Activated CD8-positive, alpha-beta T cell treated with anti-CD3 and anti-CD28 coated beads for 36 hours (primary cell): Measurements from ENCODE around the gene CPSF4. TPM values are rescaled to one million over a fixed set of nuclear protein-coding genes. Genes with fewer than 3 reads are reported as not detected.
"Not testable (repeated sequence)": the region's sequence is repeated elsewhere in the genome, so short reads cannot be mapped to it uniquely, and the experiment has no call there.

Experiments used
- ATAC-seq: fragments of 200-7000 bp; cut with Tn5 transposase; one replicate; pipeline ENCODE4 v1.10.0; 2021; ENCODE audit warnings: mild to moderate bottlenecking, moderate library complexity
- CTCF ChIA-PET: fragments of 350-600 bp; sonication (Branson Sonifier 250); formaldehyde crosslinking; loops from one replicate; lab custom pipeline; 2021; ENCODE audit warnings: antibody characterized with exemption; lab: Charles Lee
- POLR2A ChIA-PET: fragments of 350-600 bp; sonication (Branson Sonifier 250); formaldehyde crosslinking; loops from one replicate; lab custom pipeline; 2021; ENCODE audit warnings: antibody characterized with exemption; lab: Charles Lee
- DNase-seq: peaks from one replicate; pipeline ENCODE4 v3.0.0-alpha.2; 2020
- H3K27ac Mint-ChIP-seq: one replicate; pipeline ENCODE4 v1.8.0; 2021; ENCODE audit warnings: mild to moderate bottlenecking, mixed read lengths
- H3K27me3 Mint-ChIP-seq: one replicate; pipeline ENCODE4 v1.8.0; 2021; ENCODE audit warnings: mixed read lengths
- H3K36me3 Mint-ChIP-seq: one replicate; pipeline ENCODE4 v1.8.0; 2021; ENCODE audit warnings: low read depth, mixed read lengths
- H3K4me1 Mint-ChIP-seq: one replicate; pipeline ENCODE4 v1.8.0; 2021; ENCODE audit warnings: low read depth, mixed read lengths
- H3K4me3 Mint-ChIP-seq: one replicate; pipeline ENCODE4 v1.8.0; 2021; ENCODE audit warnings: mild to moderate bottlenecking, moderate library complexity, mixed read lengths
- H3K9me3 Mint-ChIP-seq: one replicate; pipeline ENCODE4 v1.8.0; 2021; ENCODE audit warnings: mixed read lengths
- intact Hi-C: fragments of 100-400 bp; cut with micrococcal nuclease; formaldehyde crosslinking; loops from one replicate; pipeline ENCODE4 v1.10.0; 2022
- total RNA-seq, 2 experiments: library from RNA; stranded (reverse); gene quantifications; one replicate each; pipeline ENCODE4 v1.2.3, GENCODE V29; 2021
- TF ChIP-seq, protein P1 (sequence below): fragments of 200-600 bp; IDR thresholded peaks from one replicate; pipeline ENCODE4 v1.8.0; 2022; ENCODE audit warnings: antibody characterized with exemption, mild to moderate bottlenecking

CPSF4 gene
- total RNA-seq, 2 experiments from 2014 or later, result 62.3 to 64.6 TPM

DNA sequence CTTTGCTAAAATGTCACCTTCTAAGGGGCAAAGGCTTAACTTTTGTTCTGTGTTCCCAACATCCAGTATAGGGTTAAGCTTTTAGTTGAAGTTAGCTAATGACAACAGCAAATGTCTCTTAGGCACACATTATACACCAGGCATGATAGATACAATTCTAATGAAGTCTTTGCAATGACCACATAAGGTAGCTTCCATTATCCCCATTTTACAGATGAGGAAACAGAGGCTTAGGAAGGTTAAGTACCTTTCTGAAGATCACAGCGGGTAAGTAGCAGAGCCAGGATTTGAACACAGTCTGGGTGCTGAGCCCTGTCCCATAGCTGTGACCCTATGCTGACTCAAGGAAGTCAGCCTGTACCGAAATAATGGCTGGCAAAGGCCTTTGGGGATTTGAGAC, 28.1 kb upstream of the CPSF4 start:
- POLR2A ChIA-PET, result interaction anchor here (0.6 to 5.6 kb wide), 5 partner anchors 12 to 550 kb away, joined by 3 to 58 read pairs (median 20); partner anchors contain the start of genes CPSF4 and PTCD1
- Mint-ChIP-seq H3K4me1 (peaks cover 35% of the 10 kb centered on the region), H3K4me3 (peak overlapping the region; percentile 90), H3K36me3 (peaks cover 44% of the 10 kb centered on the region), H3K27me3 (no peaks in the 10 kb centered on the region), H3K9me3 (no peaks in the 10 kb centered on the region), H3K27ac (peak overlapping the region; percentile 97)
- no peak for DNase-seq
- intact Hi-C loops, result no loop called here
- TF ChIP-seq, protein P1, sequence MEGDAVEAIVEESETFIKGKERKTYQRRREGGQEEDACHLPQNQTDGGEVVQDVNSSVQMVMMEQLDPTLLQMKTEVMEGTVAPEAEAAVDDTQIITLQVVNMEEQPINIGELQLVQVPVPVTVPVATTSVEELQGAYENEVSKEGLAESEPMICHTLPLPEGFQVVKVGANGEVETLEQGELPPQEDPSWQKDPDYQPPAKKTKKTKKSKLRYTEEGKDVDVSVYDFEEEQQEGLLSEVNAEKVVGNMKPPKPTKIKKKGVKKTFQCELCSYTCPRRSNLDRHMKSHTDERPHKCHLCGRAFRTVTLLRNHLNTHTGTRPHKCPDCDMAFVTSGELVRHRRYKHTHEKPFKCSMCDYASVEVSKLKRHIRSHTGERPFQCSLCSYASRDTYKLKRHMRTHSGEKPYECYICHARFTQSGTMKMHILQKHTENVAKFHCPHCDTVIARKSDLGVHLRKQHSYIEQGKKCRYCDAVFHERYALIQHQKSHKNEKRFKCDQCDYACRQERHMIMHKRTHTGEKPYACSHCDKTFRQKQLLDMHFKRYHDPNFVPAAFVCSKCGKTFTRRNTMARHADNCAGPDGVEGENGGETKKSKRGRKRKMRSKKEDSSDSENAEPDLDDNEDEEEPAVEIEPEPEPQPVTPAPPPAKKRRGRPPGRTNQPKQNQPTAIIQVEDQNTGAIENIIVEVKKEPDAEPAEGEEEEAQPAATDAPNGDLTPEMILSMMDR, result no peak
- ATAC-seq, result no peak
- CTCF ChIA-PET, result no interaction called here

DNA sequence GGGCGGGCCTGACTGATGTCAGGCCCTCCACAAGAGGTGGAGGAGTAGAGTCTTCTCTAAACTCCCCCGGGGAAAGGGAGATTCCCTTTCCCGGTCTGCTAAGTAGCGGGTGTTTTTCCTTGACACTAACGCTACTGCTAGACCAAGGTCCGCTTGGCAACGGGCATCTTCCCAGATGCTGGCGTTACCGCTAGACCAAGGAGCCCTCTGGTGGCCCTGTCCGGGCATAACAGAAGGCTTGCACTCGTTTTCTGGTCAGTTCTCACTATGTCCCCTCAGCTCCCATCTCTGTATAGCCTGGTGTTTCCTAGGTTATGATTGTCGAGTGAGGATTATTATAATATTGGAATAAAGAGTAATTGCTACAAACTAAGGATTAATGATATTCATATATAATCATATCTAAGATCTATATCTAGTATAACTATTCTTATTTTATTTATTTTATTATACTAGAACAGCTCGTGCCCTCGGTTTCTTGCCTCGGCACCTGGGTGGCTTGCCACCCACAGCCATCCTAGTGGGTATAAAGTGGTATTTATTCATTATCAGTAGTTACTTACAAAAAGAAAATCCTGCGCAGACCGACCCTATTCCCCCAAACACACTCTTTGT, 23.1 kb upstream of the CPSF4 start:
- H3K4me3 Mint-ChIP-seq, H3K9me3 Mint-ChIP-seq, intact Hi-C loops, ATAC-seq, H3K27me3 Mint-ChIP-seq, H3K27ac Mint-ChIP-seq: not testable (repeated sequence)
- peaks cover 62% of the 10 kb centered on the region for H3K36me3 Mint-ChIP-seq
- ChIA-PET POLR2A (interaction anchor here (1.3 kb wide), 1 partner anchor 23 kb away, joined by 3 read pairs; no protein-coding TSS in a partner anchor), CTCF (interaction anchor here (0.7 to 1.5 kb wide), 4 partner anchors 8 to 44 kb away, joined by 3 to 4 read pairs (median 3); partner anchors contain the start of genes CPSF4 and PTCD1)
- peak; percentile 55 for DNase-seq
- H3K4me1 Mint-ChIP-seq, result peaks cover 16% of the 10 kb centered on the region
- TF ChIP-seq, protein P1, result peak; percentile 59

- H3K36me3 Mint-ChIP-seq, result peaks cover 50% of the 10 kb centered on the region
- no peaks in the 10 kb centered on the region for H3K9me3 Mint-ChIP-seq
- no peak overlapping the region for H3K4me3 Mint-ChIP-seq
- TF ChIP-seq, protein P1, result no peak
- no peak for ATAC-seq
- DNase-seq, result no peak
- ChIA-PET CTCF (no interaction called here), POLR2A (interaction anchor here (0.7 to 1.0 kb wide), 2 partner anchors 9 to 19 kb away, joined by 3 read pairs; partner anchors contain the start of gene BUD31)
- H3K4me1 Mint-ChIP-seq, result peaks cover 7% of the 10 kb centered on the region
- intact Hi-C loops, result no loop called here
- H3K27me3 Mint-ChIP-seq, result no peaks in the 10 kb centered on the region
- H3K27ac Mint-ChIP-seq, result no peak overlapping the region
Measured at GRCh38 chr7:99418260-99418659, 20.5 kb upstream of the CPSF4 start.

GRCh38 chr7:99419323-99420021, 19.3 kb upstream of the CPSF4 start:
- Mint-ChIP-seq H3K9me3 (no peaks in the 10 kb centered on the region), H3K4me1 (peaks cover 6% of the 10 kb centered on the region), H3K27me3 (no peaks in the 10 kb centered on the region), H3K36me3 (peaks cover 48% of the 10 kb centered on the region), H3K4me3 (no peak overlapping the region), H3K27ac (no peak overlapping the region)
- no peak for ATAC-seq
- intact Hi-C loops, result no loop called here
- TF ChIP-seq, protein P1, result no peak
- DNase-seq, result no peak
- ChIA-PET CTCF (interaction anchor here (1.0 to 1.7 kb wide), 2 partner anchors 11 to 41 kb away, joined by 3 to 4 read pairs; partner anchors contain the start of genes BUD31 and PDAP1), POLR2A (interaction anchor here (1.1 kb wide), 1 partner anchor 11 kb away, joined by 5 read pairs; the partner anchor contains the start of genes BUD31 and PDAP1)
